ENCODE data around the gene SHF. TPM values are rescaled to one million over a fixed set of nuclear protein-coding genes. Genes with fewer than 3 reads are reported as not detected.
"Not testable (repeated sequence)": the region's sequence is repeated elsewhere in the genome, so short reads cannot be mapped to it uniquely, and the experiment has no call there.

SHF gene, protein sequence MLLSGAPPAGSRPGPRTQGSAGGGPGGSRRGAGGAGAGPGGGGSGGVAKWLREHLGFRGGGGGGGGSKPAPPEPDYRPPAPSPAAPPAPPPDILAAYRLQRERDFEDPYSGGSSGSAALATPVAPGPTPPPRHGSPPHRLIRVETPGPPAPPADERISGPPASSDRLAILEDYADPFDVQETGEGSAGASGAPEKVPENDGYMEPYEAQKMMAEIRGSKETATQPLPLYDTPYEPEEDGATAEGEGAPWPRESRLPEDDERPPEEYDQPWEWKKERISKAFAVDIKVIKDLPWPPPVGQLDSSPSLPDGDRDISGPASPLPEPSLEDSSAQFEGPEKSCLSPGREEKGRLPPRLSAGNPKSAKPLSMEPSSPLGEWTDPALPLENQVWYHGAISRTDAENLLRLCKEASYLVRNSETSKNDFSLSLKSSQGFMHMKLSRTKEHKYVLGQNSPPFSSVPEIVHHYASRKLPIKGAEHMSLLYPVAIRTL
- total RNA-seq: 4.2 TPM
- long read RNA-seq, partial matches to known transcripts: 1 of 10 reads
- long read RNA-seq, other reads (novel, unspliced or antisense): 7 of 10 reads

DNA sequence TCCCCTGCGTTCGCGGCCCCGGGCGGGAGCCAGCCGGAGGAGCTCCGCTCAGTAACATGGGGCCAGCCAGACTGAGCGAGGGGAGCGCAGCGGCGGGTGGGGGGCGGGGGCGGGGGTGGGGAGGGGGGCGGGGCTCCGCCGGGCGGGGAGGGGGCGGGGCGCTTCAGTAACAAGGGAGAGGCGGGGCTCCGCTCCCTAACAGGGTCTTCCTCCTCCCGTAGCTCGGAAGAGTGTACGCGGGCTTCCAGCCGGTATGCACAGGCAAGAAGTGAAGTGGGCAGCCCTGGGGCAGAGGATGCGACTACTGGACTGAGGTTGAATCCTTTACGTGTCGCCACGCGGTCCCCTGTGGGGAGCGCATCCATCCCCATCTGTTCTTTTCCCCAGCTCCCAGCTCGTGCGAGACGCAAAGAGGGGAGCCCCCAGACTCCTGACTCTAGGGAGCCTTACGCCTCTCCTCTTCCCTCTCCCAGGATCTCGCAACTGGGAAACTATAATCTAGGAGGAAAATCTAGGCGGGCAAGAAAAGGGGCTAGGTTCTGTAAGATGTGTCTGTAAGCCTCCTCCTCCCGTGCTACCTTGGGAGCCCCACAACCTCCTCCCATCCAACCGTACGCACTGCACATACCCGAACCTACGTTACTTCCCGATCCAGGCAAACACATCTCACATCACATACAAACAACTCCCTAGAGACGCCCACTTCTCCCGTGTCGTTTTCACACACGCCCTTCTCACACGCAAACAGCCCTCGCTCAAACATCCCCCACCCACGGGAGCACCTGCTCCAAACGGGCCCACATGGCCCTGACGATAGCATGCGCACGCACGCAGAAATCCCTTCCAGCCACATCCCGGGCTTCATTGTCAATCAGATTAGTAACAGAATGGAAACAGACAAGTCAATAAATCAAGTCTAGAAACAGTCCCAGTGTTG, at the start of gene SHF:
SHF (minus strand) TSS at position 73 of the 937 bp plus-strand sequence; CDS start at position 58, 15 bp downstream.
- intact Hi-C loops (cut with DNase I): no loop called here
- DNase-seq (ENCODE audit: low spot score): no peak

DNA sequence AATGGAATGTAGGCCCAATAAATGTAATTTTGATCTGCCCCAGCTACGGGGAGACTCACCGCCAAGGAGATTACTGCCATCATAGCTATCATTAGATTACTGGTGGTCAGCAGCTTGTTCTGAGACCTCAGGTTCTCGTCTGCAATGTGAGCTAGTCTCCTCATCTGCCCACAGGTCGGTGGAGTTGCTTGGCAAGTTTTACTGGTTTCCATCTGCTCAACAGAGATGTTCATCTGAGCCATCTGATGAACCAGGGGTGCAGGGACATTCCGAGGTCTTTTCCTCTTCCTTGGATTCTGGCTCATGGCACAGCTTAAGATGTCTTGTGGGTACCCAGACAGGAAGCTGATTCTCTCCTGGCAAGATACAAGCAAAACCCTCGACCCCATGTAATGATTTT, 49.0 kb upstream of the SHF start:
- intact Hi-C loops (cut with DNase I): not testable (repeated sequence)

DNA sequence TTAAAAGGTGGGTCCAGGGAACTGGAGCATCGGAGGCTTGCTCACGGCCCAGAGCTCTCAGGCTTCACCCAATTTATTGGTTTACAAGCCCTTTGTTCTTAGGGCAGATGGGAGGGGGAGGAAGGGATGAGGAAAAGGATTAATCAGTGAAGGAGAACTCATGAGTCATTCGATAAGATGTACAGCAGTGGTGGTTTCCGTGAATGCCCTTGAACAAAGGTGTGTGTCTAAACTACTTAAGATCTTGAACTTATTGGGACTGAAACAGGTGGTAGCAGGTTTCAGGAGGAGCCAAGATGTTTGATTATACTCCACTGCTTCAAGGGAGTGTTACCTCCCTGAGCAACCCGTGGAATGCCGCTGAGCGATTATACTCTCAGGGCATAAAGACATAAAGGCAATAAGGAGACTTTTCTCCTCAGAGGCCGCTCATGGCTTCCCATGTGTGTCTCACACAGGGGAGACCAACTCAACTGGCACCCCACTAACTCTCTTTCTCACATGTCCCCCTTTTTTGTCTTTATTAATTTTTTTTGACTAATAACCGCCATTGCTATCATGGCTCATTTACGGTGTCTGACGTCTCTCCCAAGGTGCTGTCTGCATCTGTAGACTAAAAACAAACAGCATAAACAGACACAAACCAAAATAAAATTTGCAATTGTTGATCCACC, 46.9 kb upstream of the SHF start:
- no peak for DNase-seq (ENCODE audit: low spot score)
- intact Hi-C loops (cut with DNase I): no loop called here

More for the DNA sequence above, 49.0 kb upstream of the SHF start:
- not testable (repeated sequence) for DNase-seq (ENCODE audit: low spot score)

DNA sequence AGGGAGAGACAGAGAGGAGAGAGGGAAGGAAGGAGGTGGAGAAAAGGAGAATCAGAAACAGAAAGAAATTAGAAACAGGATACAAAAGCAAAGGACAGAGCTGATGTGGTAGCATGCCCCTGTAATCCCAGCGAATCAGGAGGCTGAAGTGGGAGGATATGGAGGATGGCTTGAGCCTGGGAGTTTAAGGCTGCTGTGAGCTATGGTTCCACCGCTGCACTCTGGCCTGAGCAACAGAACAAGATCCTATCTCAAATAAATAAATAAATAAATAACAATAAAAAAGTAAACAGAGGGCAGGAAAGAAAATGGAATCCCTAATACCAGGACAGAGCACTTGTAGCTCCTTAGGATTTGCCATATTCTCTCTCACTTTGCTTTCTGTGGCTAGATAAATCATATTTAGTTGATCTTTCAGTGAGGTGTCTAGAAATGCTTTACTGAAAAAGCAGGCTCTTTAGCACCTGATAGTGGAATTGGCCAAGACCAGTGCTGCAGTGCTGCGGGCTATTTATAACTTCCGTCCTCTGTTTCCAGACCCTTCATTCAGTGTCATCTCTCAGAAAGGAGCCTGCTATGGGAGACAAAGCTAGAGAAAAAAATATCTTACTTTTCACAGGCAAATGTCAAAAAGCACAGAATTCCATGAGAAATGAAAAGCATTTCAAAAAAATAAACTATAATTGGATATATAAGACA, 44.2 kb upstream of the SHF start:
- no peak for DNase-seq (ENCODE audit: low spot score)
- intact Hi-C loops (cut with DNase I): no loop called here

DNA sequence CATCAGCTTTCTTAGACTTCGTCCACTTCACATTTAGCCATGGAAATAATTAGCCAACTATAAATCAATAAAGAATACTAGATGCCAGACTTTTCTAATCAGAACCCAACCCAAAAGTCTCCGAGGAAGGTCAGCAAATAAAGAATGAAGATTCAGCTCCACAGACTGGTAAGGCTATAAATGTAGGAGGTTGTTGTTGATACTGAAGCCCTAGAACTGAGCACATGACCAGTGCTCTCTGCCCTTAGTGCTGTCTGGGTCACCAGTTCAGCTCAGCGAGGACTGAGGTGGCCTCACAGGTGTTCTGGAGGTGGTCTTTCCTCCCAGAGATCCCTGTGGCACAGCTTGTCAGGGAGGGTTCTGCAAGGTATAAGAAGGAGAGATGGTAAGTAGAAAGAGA, 43.4 kb upstream of the SHF start:
- DNase-seq (ENCODE audit: low spot score): no peak
- intact Hi-C loops (cut with DNase I): no loop called here

DNA sequence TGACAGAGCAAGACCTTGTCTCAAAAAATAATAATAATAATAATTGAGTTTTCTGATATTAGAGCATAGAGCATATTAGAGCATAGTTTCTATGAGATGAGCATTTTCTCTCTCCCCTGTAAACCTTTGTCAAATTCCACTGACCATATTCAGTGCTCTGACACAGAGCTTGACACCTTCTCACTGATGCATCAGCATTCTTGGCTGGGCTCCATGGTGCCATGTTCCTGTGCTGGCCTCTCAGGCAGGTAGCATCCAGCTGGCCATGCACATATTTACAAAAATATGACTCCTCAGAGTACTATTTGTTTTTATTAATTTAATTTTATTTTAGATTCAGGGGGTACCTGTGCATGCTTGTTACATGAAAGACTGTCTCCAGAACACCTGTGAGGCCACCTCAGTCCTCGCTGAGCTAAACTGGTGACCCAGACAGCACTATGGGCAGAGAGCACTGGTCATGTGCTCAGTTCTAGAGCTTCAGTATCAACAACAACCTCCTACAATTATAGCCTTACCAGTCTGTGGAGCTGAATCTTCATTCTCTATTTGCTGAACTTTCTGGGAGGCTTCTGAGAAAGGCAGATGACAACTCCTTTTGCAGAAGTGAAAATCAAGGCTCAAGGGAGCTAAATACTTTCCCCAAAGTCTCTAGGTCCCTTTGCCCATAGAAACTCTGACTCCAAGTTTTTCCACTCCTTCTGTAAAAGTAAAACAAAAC, 42.6 kb upstream of the SHF start:
- DNase-seq (ENCODE audit: low spot score): no peak
- intact Hi-C loops (cut with DNase I): no loop called here

DNA sequence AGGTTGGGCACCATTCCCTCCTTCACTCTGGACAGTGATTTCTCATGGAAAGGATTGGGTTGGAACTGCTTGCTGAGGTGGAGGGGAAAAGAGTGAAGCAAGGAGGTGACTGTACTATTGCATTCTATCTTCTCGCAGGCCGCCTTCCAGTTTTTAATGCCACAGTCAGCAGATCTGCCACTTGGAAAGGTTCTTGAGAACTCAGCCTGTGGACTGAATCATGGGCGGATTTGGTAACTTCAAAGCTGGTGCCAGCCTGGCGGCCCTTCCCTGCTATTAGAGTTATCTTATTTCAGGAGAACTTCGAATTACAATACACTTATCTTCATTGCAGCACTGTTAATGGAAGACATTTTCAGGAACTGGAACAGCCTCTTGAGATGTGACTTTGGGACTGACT, 41.2 kb upstream of the SHF start:
- DNase-seq (ENCODE audit: low spot score): no peak
- intact Hi-C loops (cut with DNase I): no loop called here

DNA sequence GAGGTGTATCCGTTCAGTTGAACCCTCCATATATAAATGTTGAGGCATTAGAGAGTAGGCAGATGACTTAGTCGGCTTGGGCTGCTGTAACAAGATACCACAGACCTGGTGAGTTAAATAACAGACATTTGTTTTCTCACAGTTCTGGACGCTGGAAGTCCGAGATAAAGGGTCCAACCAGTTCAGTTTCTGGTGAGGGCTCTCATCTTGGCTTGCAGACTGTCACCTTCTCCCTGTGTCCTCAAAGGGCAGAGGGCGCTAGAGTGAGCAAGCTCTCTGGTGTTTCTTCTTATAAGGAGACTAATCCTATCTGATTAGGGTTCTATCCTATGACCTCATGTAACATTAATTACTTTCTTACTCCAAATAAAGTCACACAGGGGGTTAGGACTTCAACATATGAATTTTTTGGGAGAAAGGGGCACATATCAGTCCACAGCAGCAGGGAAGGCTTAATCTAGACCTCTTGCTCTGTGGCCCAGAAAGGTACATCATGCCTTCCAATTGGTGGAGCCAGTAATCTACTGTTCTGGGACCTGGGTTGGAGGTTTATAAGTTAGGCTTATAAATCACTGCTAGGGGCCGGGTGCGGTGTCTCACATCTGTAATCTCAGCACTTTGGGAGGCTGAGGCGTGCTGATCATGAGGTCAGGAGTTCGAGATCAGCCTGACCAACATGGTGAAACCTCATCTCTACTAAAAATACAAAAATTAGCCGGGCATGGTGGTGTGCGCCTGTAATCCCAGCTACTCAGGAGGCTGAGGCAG, 37.9 kb upstream of the SHF start:
- no peak for DNase-seq (ENCODE audit: low spot score)
- intact Hi-C loops (cut with DNase I): no loop called here

DNA sequence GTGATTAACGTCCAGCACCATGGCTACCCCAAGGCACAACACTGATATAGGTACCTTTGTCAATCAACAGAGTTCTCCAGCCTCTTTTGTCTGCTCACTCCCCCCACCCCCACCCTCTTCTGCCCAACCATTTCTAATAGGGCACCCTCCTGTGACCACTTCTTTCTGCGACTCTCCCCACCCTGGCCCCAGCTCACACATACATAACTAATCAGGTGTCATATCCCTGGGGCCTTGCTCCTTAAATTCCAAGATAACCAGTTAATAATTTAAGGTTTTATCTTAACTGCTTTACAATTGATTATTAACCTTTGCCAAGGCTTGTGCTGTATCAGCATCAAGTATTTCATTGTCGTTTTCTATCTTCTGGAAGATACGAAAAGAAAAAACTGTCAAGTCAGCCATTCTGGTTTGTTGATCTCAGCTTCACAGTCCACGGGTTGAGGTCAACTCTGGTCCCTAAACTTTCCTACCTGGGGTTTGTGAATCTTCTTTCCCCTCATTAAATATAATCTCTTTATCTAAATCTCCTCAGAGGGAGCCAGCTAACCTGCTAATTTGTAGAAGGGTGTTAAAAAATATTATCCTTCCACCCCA, 37.0 kb upstream of the SHF start:
- intact Hi-C loops (cut with DNase I): no loop called here
- no peak for DNase-seq (ENCODE audit: low spot score)

DNA sequence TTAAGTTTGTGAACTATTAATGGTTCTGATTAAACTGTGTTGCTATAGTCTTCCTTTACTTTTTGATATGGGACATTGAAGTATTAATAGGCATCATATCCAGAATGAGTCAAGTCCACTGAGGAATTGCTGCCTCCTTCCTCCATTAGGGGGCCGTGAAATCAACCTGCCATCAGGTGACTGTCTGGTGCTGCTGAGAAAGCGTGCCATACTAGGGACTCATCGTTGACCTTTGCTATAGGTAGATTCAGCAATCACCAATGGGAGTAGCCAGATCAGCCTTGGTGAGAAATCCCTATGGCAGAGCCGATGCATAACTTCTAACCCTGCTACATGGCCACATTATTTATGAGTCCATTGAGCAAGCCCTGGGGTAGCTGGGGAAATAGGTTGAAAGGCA, 34.2 kb upstream of the SHF start:
- no peak for DNase-seq (ENCODE audit: low spot score)
- intact Hi-C loops (cut with DNase I): no loop called here

DNA sequence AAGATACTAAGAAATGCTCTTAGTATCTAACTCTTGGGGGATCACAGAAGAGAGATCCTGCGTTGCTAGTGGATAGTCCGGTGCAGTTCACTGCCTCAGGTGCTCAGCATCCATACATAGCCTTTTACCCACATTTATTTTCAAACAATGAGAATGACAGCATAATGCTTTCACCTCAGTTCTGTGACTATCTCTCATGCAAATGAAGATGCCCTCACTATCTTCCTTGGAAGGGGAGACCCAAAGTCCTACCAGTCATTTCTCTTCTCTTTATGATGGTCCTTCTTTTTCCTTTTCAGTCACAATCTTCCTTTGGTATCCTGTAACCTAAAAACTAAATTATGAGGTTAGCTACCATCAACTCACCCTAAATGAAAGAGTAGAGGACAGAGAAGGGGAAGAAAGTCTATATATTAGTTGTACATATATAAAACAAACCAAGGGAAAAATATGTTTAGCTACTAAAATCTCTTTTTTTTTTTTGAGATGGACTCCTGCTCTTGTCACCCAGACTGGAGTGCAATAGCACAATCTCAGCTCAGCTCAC, 33.4 kb upstream of the SHF start:
- no peak for DNase-seq (ENCODE audit: low spot score)
- intact Hi-C loops (cut with DNase I): no loop called here

DNA sequence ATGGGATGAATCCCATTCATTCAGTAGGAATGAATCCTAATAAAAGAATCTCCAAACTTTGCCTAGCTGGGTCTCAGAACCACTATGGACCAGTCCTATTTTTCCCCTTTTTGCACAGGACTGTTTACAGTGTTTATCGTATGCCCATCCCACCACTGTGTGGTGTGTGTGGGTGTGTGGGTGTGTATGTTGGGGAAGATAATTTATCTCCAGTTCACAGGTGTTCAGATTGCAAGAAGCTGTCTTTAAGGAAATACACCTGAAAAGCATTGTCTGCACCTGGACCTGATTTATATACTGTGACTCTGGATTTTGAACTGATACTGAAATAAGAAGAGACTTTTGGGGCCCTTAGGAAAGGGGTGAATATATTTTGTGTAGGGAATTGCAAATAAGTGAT, 24.7 kb upstream of the SHF start:
- DNase-seq (ENCODE audit: low spot score): no peak
- intact Hi-C loops (cut with DNase I): no loop called here

DNA sequence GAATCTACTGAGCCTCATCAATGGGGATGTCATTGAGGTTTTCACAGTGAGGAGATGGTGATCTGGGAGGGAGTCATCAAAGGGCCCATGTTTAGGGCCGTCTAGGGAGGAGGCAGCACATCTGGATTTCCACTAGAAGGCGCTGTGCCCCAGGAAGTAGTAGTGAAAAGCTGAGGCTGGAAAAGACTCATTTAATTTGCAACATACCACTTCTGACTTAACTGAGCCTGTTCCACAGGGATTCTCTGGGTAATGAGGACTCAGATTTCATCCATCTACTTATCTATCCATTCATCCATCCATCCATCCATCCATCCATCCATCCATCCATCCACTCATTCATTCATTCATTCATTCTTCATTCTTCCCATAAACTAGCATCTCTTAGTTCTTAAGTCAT, 17.4 kb upstream of the SHF start:
- no peak for DNase-seq (ENCODE audit: low spot score)
- intact Hi-C loops (cut with DNase I): no loop called here

DNA sequence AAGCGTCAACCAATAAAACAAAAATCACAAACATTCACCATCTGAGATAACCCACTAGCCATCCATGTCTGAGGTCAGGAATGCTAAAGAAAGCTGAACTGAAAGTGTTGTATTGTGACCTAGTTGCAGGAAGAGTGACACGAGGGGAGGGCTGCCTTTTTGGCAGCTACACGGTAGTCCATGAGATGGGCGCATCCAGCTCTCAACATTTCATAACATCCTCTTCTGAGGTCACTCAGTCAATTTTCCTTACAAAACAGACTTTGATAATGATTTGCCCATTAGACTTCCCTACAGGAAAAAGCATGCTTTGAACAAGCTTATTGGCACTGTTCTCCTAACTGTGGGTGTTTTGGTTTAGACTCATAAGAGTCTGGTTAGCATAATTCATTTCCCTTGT, 15.4 kb upstream of the SHF start:
- no peak for DNase-seq (ENCODE audit: low spot score)
- intact Hi-C loops (cut with DNase I): no loop called here

DNA sequence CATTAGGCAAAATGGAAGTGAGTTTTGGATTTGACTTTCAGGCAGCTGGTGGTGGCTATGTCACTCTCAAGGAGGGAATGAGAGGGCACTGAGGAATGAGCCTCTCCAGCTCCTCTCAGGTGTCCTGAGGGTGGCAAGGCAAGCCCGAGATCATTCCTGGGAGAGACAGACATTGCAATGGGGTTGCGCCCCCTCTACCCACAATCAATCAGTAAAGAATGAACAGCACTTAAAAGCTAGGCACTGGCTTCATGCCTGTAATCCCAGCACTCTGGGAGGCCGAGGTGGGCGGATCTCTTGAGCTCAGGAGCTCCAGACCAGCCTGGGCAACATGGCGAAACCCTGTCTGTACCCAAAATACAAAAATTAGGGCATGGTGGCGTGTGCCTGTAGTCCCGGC, 14.1 kb upstream of the SHF start:
- intact Hi-C loops (cut with DNase I): loop anchor here (2.0 kb wide), 2 partner anchors 77 to 201 kb away; a partner anchor contains a TSS
- no peak for DNase-seq (ENCODE audit: low spot score)

DNA sequence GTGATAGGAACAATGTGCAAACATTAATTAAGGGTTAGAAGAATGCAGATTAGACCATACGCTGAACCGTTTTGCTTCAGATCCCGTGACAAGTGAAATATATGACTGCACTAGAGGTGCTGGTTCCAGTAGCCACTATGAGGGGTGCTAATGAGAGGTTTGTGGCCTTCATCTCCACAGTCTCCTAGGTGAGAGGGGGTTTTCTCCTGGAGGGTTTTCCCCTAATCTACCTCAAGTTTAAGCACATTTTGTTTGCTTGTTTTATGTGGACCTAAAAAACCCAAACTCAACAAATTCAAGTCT, 13.7 kb upstream of the SHF start:
- intact Hi-C loops (cut with DNase I): loop anchor here (2.0 kb wide), 2 partner anchors 77 to 201 kb away; a partner anchor contains a TSS
- no peak for DNase-seq (ENCODE audit: low spot score)

Data from cardiac septum (tissue), 1 donor.